ENCODE results near the gene SGCB.

- TF ChIP-seq CTCF (IDR thresholded peaks at IDR 0.05; ENCODE audit: poor library complexity) (no peak), EZH2phosphoT487 (IDR thresholded peaks at IDR 0.05; ENCODE audit: low read depth, severe bottlenecking, unreplicated experiment) (no peak), EZH2 (IDR thresholded peaks at IDR 0.05; ENCODE audit: borderline replicate concordance) (no peak)
These were observed 403 bp downstream of the SGCB start for GRCh38 chr4:52037689-52038102.

Measured in hepatocyte (in vitro differentiated cells).